Duodenal mucosa (tissue), 2 donors: ENCODE results near the gene DNMT3B.

ENCODE experiments used
- H3K27ac ChIP-seq: one replicate; pipeline ENCODE4 v1.7.0; 2013; ENCODE audit warnings: low read depth, low read length
- H3K27me3 ChIP-seq, 2 donors: one replicate each; pipeline ENCODE4 v1.7.0; 2013; ENCODE audit warnings: low read length in 2 of 2, control low read depth in 1 of 2; ENCODE audit not compliant: insufficient read depth in 2 of 2, control insufficient read depth in 1 of 2
- H3K36me3 ChIP-seq, 2 donors: one replicate each; pipeline ENCODE4 v1.7.0; 2013; ENCODE audit warnings: low read length in 2 of 2, control low read depth in 1 of 2; ENCODE audit not compliant: insufficient read depth in 2 of 2, control insufficient read depth in 1 of 2
- H3K4me1 ChIP-seq, 2 donors: one replicate each; pipeline ENCODE4 v1.7.0; 2013; ENCODE audit warnings: low read length in 2 of 2, control low read depth in 1 of 2; ENCODE audit not compliant: insufficient read depth in 2 of 2, control insufficient read depth in 1 of 2
- H3K4me3 ChIP-seq, 2 donors: one replicate each; pipeline ENCODE4 v1.7.0; 2013; ENCODE audit warnings: low read length in 2 of 2, low read depth in 1 of 2
- H3K9ac ChIP-seq, 2 donors: one replicate each; pipeline ENCODE4 v1.7.0; 2013; ENCODE audit warnings: low read length in 2 of 2, low read depth in 1 of 2
- H3K9me3 ChIP-seq, 2 donors: one replicate each; pipeline ENCODE4 v1.7.0; 2013; ENCODE audit warnings: low read length in 2 of 2, control low read depth in 1 of 2; ENCODE audit not compliant: control insufficient read depth in 1 of 2

DNMT3B gene

DNA sequence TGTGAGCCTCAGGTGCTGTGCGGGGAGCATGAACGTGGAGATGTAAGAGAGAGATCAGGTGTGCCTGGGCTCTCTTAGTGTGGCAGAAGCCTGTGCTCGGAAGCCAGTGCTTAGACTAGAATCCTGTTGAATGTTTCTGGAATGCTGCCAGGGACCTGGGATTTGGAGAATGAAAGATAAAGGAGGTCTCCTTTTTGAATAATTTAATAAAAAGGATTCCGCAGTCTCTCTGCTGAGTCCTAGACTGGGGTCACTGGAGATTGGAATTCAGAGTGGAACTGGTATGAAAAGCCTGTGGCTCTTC lies 77.7 kb downstream of the DNMT3B start:
- H3K4me3 ChIP-seq, result no peak overlapping the region
- no peaks in the 10 kb centered on the region for H3K9me3 ChIP-seq
- H3K27me3 ChIP-seq, result no peaks in the 10 kb centered on the region
- no peak overlapping the region for H3K9ac ChIP-seq
- H3K4me1 ChIP-seq, result no peaks in the 10 kb centered on the region
- H3K27ac ChIP-seq, result no peak overlapping the region
- peaks cover 38 to 73% of the 10 kb centered on the region in 2 donors for H3K36me3 ChIP-seq

GRCh38 chr20:32841174-32841573 lies 79.0 kb downstream of the DNMT3B start:
- Histone ChIP-seq H3K4me1 (no peaks in the 10 kb centered on the region), H3K9me3 (no peaks in the 10 kb centered on the region), H3K4me3 (no peak overlapping the region), H3K27me3 (no peaks in the 10 kb centered on the region), H3K36me3 (peaks cover 37 to 74% of the 10 kb centered on the region in 2 donors), H3K27ac (no peak overlapping the region), H3K9ac (no peak overlapping the region)

DNA sequence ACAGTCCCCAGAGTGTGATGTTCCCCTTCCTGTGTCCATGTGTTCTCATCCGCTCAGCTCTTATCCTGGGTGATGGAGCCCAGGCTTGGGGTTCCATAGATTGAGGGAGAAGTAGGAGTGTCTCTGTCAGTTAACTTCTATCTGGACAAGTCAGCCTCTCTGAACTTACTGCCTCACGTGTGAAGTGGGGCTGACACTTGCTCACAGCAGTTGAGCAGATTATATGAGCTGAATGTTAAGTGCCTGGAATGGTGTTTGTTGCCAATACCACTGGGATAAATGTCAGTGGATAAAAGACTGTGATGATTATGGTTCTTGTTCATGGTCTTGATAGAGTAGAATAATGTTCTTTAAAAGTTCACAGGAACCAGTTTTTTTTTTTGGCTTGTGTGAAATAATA lies 79.4 kb downstream of the DNMT3B start:
- Histone ChIP-seq H3K27ac (no peak overlapping the region), H3K27me3 (no peaks in the 10 kb centered on the region), H3K4me1 (no peaks in the 10 kb centered on the region), H3K9me3 (no peaks in the 10 kb centered on the region), H3K36me3 (peaks cover 36 to 74% of the 10 kb centered on the region in 2 donors), H3K9ac (no peak overlapping the region), H3K4me3 (no peak overlapping the region)

- no peaks in the 10 kb centered on the region for H3K27me3 ChIP-seq
- no peak overlapping the region for H3K9ac ChIP-seq
- H3K36me3 ChIP-seq, result peaks cover 45 to 74% of the 10 kb centered on the region in 2 donors
- H3K27ac ChIP-seq, result no peak overlapping the region
- no peak overlapping the region for H3K4me3 ChIP-seq
- H3K9me3 ChIP-seq, result no peaks in the 10 kb centered on the region
- no peaks in the 10 kb centered on the region for H3K4me1 ChIP-seq
These were observed 80.7 kb downstream of the DNMT3B start for GRCh38 chr20:32842688-32843524.

DNA sequence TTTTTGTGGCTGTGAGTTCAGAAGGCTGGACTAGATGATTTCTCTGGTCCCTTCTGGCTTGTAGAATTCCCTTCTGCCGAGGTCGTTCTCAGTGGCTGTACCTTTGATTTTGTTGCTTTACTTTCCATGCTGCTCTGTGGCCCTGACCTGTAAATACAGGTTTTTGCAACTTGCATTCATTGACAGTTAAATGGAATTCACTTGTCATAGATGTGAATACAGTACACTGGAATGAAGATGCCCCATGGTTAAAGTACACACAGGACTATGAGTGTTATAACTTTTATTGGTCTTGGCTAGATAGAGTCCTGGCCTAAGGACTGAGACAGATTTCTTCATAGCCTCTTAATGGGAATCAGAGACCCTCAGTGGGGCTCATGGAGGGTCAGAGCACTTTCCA lies 83.6 kb downstream of the DNMT3B start:
- H3K9me3 ChIP-seq, result no peaks in the 10 kb centered on the region
- H3K9ac ChIP-seq, result no peak overlapping the region
- H3K27me3 ChIP-seq, result no peaks in the 10 kb centered on the region
- H3K4me3 ChIP-seq, result no peak overlapping the region
- no peaks in the 10 kb centered on the region for H3K4me1 ChIP-seq
- peaks cover 33 to 63% of the 10 kb centered on the region in 2 donors for H3K36me3 ChIP-seq
- no peak overlapping the region for H3K27ac ChIP-seq

DNA sequence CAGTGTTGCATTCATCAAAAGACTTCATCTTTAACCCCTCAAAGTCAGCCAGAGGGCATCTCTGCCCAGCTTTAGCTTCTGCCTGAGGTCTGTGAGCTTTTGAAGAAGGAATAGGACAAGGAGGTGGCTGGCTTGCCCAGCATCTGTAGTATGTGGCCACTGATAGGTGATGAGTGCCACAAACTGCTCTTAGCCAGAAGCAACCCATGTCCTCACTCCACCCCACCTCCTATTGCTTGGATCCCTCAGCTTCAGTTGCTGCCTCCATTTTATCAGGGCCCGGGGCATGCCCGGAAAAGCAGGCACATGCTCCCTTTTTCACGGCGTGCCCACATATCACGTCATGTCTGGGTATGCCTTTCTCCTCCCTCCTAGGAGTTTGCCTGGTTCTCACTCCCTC lies 84.7 kb downstream of the DNMT3B start:
- no peaks in the 10 kb centered on the region for H3K9me3 ChIP-seq
- H3K9ac ChIP-seq, result no peak overlapping the region
- H3K27ac ChIP-seq, result no peak overlapping the region
- H3K27me3 ChIP-seq, result no peaks in the 10 kb centered on the region
- no peak overlapping the region for H3K4me3 ChIP-seq
- H3K4me1 ChIP-seq, result no peaks in the 10 kb centered on the region
- H3K36me3 ChIP-seq, result peaks cover 31 to 58% of the 10 kb centered on the region in 2 donors

GRCh38 chr20:32847964-32848363 lies 85.8 kb downstream of the DNMT3B start:
- Histone ChIP-seq H3K9me3 (no peaks in the 10 kb centered on the region), H3K4me3 (no peak overlapping the region), H3K9ac (no peak overlapping the region), H3K36me3 (peaks cover 22 to 51% of the 10 kb centered on the region in 2 donors), H3K4me1 (no peaks in the 10 kb centered on the region), H3K27ac (no peak overlapping the region), H3K27me3 (no peaks in the 10 kb centered on the region)

- H3K36me3 ChIP-seq, result peaks cover 22 to 56% of the 10 kb centered on the region in 2 donors
- no peak overlapping the region for H3K27ac ChIP-seq
- no peaks in the 10 kb centered on the region for H3K27me3 ChIP-seq
- H3K4me3 ChIP-seq, result no peak overlapping the region
- H3K4me1 ChIP-seq, result no peaks in the 10 kb centered on the region
- no peaks in the 10 kb centered on the region for H3K9me3 ChIP-seq
- no peak overlapping the region for H3K9ac ChIP-seq
These were observed 86.7 kb downstream of the DNMT3B start for GRCh38 chr20:32848846-32849245.

DNA sequence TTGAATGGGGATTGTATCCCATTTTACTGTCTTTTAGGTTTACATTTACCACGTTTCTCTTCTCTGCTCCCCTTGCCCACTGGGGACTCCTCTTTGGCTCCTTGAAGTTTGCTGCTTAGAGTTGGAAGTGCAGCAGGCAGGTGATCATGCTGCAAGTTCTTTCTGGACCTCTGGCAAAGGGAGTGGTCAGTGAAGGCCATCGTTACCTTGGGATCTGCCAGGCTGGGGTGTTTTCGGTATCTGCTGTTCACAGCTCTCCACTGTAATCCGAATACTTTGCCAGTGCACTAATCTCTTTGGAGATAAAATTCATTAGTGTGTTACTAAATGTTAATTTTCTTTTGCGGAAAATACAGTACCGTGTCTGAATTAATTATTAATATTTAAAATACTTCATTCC lies 87.4 kb downstream of the DNMT3B start:
- Histone ChIP-seq H3K9ac (no peak overlapping the region), H3K36me3 (peaks cover 21 to 55% of the 10 kb centered on the region in 2 donors), H3K27me3 (no peaks in the 10 kb centered on the region), H3K27ac (no peak overlapping the region), H3K9me3 (no peaks in the 10 kb centered on the region), H3K4me3 (no peak overlapping the region), H3K4me1 (no peaks in the 10 kb centered on the region)

DNA sequence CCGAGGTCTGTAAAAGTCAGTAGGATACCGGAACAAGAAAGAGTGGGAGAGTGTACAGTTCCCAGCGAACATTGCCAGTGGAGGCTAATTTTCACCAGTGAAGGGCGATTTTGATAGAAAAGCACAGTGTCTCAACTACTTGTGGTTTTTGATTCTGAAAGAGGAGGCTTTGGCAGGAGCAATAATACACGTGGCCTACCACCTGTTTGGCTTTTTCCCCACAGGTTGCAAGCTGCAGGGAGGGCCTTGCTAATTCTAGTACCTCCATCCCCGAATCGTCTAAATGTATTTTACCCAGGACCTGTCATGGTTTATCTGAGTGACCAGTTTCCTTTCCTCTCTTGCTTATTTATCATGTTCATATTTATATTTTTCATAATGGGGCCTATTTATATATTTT lies 93.2 kb downstream of the DNMT3B start:
- Histone ChIP-seq H3K27ac (no peak overlapping the region), H3K9me3 (no peaks in the 10 kb centered on the region), H3K4me3 (no peak overlapping the region), H3K36me3 (peaks cover 12 to 28% of the 10 kb centered on the region in 2 donors), H3K4me1 (no peaks in the 10 kb centered on the region), H3K9ac (no peak overlapping the region), H3K27me3 (no peaks in the 10 kb centered on the region)
